NCI-H2196 (cell line): Measurements from ENCODE around the gene CDKN2AIP.

Experiments
- DNase-seq: peaks from one replicate; lab custom pipeline; 2025; ENCODE audit not compliant: unreplicated experiment; lab: John Stamatoyannopoulos, UW

CDKN2AIP gene

DNA sequence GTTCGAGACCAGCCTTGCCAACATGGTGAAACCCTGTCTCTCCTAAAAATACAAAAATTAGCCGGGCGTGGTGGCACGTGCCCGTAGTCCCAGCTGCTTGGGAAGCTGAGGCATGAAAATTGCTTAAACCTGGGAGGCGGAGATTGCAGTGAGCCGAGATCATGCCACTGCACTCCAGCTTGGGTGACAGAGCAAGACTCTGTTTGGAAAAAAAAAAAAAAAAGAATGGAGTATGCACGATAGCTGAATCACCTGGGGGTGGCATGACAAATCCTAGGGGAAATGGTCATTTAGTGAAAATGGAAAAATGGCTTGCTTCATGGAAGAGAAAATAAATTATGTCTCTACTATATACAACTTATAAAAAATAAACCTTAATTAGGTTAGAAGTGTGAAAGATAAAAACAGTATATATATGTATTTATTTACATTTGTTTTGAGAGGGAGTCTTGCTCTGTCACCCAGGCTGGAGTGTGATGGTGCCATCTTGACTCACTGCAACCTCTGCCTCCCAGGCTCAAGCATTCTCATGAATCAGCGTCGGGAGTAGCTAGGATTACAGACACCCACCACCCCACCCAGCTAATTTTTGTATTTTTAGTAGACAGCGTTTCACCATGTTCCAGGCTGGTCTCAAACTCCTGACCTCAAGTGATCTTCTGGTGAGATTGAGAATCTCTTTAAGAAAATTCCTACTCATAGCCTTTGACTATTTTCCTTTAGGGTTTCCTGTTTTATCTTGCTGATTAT, 41.1 kb downstream of the CDKN2AIP start:
- no peak for DNase-seq

DNA sequence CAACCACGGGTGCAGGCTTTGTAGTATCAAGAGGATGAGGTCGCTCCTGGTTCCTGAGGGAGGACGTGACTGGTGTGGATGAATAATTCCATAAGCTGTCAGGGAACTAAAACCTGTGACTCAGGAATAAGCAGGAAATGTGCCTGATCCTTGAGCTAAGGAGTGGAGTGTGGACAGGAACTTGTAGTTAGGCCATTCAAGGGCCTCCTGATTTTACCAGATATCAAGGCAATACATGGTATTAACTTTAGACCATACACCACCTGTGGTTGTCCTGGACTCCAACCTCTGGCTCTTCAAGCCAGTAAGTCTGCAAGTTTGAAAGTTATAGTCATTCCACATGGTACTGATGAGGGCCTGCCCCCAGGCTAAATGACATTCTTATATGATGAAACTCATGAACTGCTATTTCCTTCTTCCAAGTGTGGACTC, 48.4 kb downstream of the CDKN2AIP start:
- DNase-seq, result no peak

DNA sequence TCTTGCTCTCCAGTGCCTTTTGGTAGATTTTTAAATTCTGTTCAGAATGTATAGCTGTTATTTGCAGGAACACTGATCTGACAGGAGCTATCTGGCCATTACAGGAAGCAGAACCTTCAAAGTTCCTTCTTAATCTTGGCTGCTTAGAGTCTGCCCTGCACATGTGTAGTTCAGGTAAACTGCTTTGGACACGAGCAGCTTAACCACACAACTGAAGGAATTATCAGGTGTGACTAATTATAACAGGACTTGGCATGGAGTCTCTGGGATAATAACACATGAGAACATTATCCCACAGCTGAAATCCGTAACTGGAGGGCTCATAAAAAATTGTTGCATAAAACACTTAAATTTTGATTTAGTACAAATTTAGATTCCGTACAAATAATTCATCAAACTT, 48.8 kb downstream of the CDKN2AIP start:
- no peak for DNase-seq

DNA sequence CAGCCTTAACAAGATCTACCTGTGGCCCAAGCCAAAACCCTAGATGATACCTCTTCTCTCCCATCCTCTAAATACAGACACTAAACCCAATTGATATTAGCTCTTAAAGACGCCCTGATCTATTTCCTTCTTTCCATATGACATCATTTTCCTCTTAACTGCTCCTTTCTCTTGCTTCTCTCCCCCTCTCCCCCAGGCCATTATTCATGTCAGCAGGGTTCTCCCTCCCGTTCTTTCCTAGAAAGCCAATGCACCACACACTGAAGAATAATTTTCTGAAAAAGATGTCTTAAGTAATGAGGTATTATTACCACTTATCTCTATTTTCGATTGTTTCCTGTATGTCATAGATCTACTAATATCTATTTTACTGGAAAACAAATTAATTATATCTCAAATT, 50.7 kb downstream of the CDKN2AIP start:
- DNase-seq, result no peak
